NT2/D1 (cell line): ENCODE data around the gene SYNPR.

Experiments used
- SUZ12 ChIP-seq: IDR thresholded peaks from 2 replicates; pipeline ENCODE4 v1.6.1; 2011; ENCODE audit not compliant: insufficient read length, insufficient read depth; ENCODE audit errors: extremely low read depth
- YY1 ChIP-seq: IDR thresholded peaks from 2 replicates; pipeline ENCODE4 v1.6.1; 2011; ENCODE audit not compliant: insufficient read length, insufficient read depth
- ZNF274 ChIP-seq: IDR thresholded peaks from 2 replicates; pipeline ENCODE4 v1.6.1; 2011; ENCODE audit warnings: mild to moderate bottlenecking, low read depth, low read length

GRCh38 chr3:63328365-63328764, 50.3 kb downstream of the SYNPR start:
- no peak for TF ChIP-seq ZNF274
- TF ChIP-seq YY1, result no peak
- no peak for TF ChIP-seq SUZ12
